GM23248 (cell line): ENCODE results near the gene SENP1.

ENCODE experiments used
- EZH2 ChIP-seq: fragments of 200-600 bp; sonication (generic); IDR thresholded peaks from 2 replicates; pipeline ENCODE4 v1.6.1; 2018; ENCODE audit warnings: antibody characterized with exemption, mild to moderate bottlenecking; ENCODE audit not compliant: insufficient read depth, poor library complexity, severe bottlenecking
- EZH2phosphoT487 ChIP-seq: fragments of 200-600 bp; sonication (generic); IDR thresholded peaks from 2 replicates; pipeline ENCODE4 v1.6.1; 2018; ENCODE audit warnings: antibody characterized with exemption, moderate library complexity, mild to moderate bottlenecking, low read depth; ENCODE audit not compliant: insufficient read depth

GRCh38 chr12:48041591-48042423, 64.1 kb downstream of the SENP1 start:
- no peak for TF ChIP-seq EZH2
- TF ChIP-seq EZH2phosphoT487, result no peak
